GM12873 (cell line): ENCODE measurements around the gene MVB12B.

Experiments used
- CTCF ChIP-seq: IDR thresholded peaks from 2 replicates; pipeline ENCODE4 v1.5.1; 2012; ENCODE audit warnings: low read depth, mild to moderate bottlenecking, moderate library complexity, low read length, control low read depth; ENCODE audit not compliant: insufficient read depth; ENCODE audit errors: missing control alignments

The MVB12B gene

GRCh38 chr9:126421567-126422428, 95.2 kb downstream of the MVB12B start:
- no peak for TF ChIP-seq CTCF

- no peak for TF ChIP-seq CTCF
Observed at GRCh38 chr9:126423142-126423915, 96.7 kb downstream of the MVB12B start.

GRCh38 chr9:126423916-126424185, 97.2 kb downstream of the MVB12B start:
- no peak for TF ChIP-seq CTCF

GRCh38 chr9:126424511-126424910, 97.9 kb downstream of the MVB12B start:
- no peak for TF ChIP-seq CTCF

- no peak for TF ChIP-seq CTCF
Observed at GRCh38 chr9:126428534-126429175, 102.0 kb downstream of the MVB12B start.

- no peak for TF ChIP-seq CTCF
Observed at GRCh38 chr9:126429190-126429589, 102.6 kb downstream of the MVB12B start.

- TF ChIP-seq CTCF = no peak
Observed at GRCh38 chr9:126430124-126430523, 103.5 kb downstream of the MVB12B start.
